Stimulated activated CD4-positive, alpha-beta T cell treated with anti-CD3 and anti-CD28 coated beads, Interleukin-12 subunit alpha, Interleukin-12 subunit beta, amount 100 ng/mL, for 48 hours (primary cell): ENCODE data around the gene SLX4IP.
"Not testable (repeated sequence)": the region's sequence is repeated elsewhere in the genome, so short reads cannot be mapped to it uniquely, and the experiment has no call there.

Experiments used
- DNase-seq, 3 donors: peaks; one replicate each; pipeline ENCODE4 v3.0.0-alpha.2; 2020; ENCODE audit warnings: low read depth in 2 of 3, low spot score in 1 of 3

SLX4IP gene

GRCh38 chr20:10434832-10435812 lies at the start of gene SLX4IP:
TSS of gene SLX4IP (plus strand) at chr20:10435305. CDS start at chr20:10458205, 22,900 bp downstream.
- DNase-seq: peak; percentile 73 to 74 (median 73)

DNA sequence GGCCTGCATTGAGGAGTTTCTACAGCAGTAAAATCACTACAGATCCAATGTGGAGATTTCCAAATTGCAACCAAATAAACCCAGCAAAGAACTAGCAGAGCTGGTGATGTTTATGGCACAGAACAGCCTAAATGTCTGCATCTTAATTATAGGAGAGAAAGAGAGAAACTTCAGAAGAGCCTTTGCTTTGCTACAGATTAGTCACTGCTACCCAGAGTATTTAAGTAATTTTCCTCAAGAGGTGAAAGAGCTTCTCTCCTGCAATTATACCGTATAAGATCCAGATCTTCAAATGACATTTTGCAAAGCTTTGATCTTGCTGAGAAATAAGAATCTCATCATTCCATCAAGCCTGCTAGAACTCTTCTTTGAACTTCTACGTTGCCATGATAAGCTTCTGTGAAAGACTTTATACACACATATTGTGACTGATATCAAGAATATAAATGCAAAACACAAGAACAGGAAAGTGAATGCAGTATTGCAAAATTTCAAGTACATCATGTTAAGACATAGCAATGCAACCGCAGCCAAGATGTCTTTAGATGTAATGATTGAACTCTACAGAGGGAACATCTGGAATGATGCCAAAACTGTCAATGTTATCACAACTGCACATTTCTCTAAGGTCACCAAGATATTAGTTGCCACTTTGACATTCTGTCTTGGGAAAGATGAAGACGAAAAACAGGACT lies 49.1 kb upstream of the SLX4IP start:
- no peak for DNase-seq

GRCh38 chr20:10387686-10388085 lies 47.4 kb upstream of the SLX4IP start:
- no peak for DNase-seq

- no peak for DNase-seq
Observed at GRCh38 chr20:10388597-10388996, 46.5 kb upstream of the SLX4IP start.

GRCh38 chr20:10390709-10391108 lies 44.4 kb upstream of the SLX4IP start:
- no peak for DNase-seq

GRCh38 chr20:10394752-10395151 lies 40.4 kb upstream of the SLX4IP start:
- DNase-seq: not testable (repeated sequence)

DNA sequence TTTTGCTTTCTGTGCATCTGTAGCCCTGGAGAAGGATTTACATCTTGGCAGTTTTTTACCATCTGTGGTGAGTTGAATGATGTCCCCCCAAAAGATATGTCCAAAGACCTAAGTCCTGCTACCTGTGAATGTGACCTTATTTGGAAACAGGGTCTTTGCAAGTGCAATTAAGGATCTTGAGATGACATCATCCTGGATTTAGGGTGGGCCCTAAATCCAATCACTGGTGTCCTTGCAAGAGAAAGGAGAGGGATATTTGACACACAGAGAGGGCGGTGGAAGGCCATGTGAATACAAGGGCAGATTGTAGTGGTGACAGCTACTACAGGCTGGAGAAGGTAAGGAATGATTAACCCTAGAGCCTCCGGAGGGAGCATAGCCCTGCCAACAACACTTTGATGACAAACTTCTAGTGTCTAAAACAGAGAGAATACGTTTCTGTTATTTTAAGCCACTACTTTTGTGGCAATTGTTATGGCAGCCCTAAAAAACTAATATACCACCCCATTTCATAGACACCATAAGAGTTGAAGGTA lies 36.2 kb upstream of the SLX4IP start:
- no peak for DNase-seq

GRCh38 chr20:10402938-10403608 lies 32.0 kb upstream of the SLX4IP start:
- DNase-seq: no peak

DNA sequence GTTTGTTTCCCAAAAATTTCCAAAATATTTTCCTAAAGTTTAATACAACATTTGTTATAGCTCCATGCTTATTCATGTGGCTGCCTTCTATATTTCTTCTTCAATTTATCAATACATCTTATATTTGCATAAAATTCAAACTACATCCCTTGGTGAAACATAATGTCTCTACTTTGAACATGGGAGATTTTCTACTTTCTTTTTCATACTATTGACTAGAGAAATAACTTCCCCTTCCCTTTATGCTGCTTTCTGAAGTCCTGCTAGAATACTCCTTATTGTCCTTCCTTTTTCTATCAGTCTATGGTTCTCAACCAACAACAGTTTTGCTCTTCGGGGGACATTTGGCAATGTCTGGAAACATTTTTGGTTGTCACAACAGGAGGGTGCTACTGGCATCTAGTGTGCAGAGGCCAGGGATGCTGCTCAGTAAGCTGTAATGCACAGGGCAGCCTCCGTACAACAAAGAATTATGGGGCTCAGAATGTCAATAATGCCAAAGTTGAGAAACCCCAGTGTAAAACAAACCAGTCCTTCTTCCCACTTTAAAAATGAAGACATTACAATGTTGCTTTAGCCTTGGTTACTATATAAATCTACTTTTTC lies 31.0 kb upstream of the SLX4IP start:
- no peak for DNase-seq

GRCh38 chr20:10404959-10405530 lies 30.1 kb upstream of the SLX4IP start:
- DNase-seq: no peak

- DNase-seq: no peak
Observed at GRCh38 chr20:10408108-10408813, 26.8 kb upstream of the SLX4IP start.

- DNase-seq: no peak
Observed at GRCh38 chr20:10411673-10412072, 23.4 kb upstream of the SLX4IP start.

DNA sequence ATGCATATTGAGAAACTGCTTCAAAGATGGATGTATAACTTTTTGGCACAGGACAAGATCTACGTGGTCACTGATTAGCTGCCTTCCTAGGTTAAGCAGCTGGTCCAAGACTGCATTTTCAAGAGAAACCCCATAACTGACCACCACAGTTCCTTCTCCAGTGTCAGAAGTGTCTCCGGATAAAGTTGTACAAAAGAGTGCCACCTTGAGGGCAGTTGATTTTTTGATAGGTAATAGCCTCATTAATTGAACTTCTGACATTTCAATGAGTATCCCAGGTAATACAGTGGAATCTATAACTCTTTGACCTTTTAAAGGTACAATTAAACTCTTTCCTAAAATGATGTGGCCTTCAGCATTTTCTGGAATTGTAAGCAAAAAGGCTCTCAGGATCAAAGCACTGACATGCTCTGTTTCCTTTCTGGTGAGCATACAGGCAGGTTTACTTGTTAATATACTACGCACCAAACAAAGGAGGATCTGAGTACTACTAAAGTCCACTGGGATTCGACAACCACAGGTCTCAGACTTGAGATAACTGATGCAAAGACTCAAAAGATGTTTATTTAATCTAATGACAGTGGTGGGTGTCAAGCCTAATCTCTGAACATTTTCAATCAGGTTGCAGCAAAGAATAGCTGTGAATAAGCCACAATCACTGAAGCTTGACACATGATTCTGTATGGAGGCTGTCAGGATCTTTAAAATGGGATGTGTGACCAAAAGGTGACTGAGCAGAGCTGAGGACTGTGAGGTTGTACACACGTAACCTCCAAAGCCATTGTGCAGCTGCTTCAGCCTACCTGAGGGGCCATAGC lies 22.3 kb upstream of the SLX4IP start:
- DNase-seq: no peak

- DNase-seq: no peak
Observed at GRCh38 chr20:10415013-10415650, 20.0 kb upstream of the SLX4IP start.

GRCh38 chr20:10417218-10417617 lies 17.9 kb upstream of the SLX4IP start:
- not testable (repeated sequence) for DNase-seq

- DNase-seq: no peak
Observed at GRCh38 chr20:10419550-10420133, 15.5 kb upstream of the SLX4IP start.

DNA sequence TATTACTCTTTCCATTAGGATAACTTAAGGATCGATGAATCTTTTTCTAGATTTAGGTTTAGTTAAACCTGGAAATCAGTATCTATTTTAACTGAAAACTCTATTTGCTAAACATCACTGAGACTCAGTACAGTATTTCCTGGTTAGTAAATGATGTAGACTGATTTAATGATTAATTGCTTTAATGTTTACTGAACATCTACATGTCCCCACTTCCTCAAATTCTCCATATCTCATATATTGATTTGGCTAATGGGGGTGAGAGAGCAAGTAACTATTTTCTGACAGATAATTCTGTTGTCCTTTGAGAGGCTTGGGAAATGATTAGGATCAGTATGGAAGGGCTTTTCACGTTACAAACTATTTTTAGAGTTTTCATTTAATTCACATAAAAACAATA lies 11.4 kb upstream of the SLX4IP start:
- DNase-seq: no peak

DNA sequence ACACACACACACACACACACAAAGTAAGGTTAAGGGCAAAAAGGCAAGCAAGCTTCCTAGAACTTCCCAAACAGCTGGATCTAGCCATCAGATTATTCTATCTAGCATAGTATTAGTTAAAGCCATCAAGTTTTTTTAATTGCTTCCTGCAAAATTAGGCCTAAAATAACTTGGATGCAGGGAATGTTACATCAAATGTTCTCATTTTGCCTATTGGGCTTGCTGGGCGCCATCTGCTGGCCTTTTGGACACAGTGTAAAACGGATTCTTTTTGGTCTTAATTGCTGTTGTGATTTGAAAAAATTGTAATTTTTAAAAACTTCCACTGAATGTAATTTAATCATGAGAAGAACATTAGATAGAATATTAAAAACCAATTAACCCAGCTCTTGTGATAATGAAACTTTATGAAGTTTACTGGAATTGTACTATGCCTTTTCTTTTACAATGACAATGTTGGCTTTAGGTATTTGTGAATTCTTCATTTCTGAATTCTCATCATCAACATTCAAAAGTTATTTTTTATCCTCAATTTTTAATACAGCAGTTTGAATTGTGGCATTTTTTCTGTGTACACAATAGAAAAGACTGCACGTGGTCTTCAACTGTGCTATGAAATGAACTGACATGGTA lies 7.9 kb upstream of the SLX4IP start:
- DNase-seq: peak in 1 of 3 donors; percentile 25
